GM23338 (cell line): ENCODE measurements around the gene INSL6. TPM values are rescaled to one million over a fixed set of nuclear protein-coding genes. Genes with fewer than 3 reads are reported as not detected.
"Not testable (repeated sequence)": the region's sequence is repeated elsewhere in the genome, so short reads cannot be mapped to it uniquely, and the experiment has no call there.

ENCODE experiments used
- ATAC-seq: fragments of 200-7000 bp; cut with Tn5 transposase; 3 replicates; pipeline ENCODE4 v1.9.1; 2020
- DNase-seq: peaks from one replicate; pipeline ENCODE4 v3.0.0-alpha.2; 2015; ENCODE audit warnings: low spot score
- H2AFZ ChIP-seq: fragments of 200-600 bp; sonication (generic); 2 replicates; pipeline ENCODE4 v1.8.0; 2016; ENCODE audit warnings: antibody characterized with exemption, mild to moderate bottlenecking, moderate library complexity
- H3F3A ChIP-seq: fragments of 200-600 bp; sonication (generic); replicated peaks from 2 replicates; pipeline ENCODE4 v1.8.0; 2017; ENCODE audit warnings: antibody characterized with exemption, mixed run types, low read depth
- H3K27ac ChIP-seq: fragments of 200-600 bp; sonication (generic); 2 replicates; pipeline ENCODE4 v1.6.1; 2016; ENCODE audit warnings: low read depth
- H3K27me3 ChIP-seq: fragments of 200-600 bp; sonication (generic); 2 replicates; pipeline ENCODE4 v1.8.0; 2016; ENCODE audit warnings: mild to moderate bottlenecking, mixed run types, moderate library complexity; ENCODE audit not compliant: insufficient read depth
- H3K36me3 ChIP-seq: fragments of 200-600 bp; sonication (generic); 2 replicates; pipeline ENCODE4 v1.8.0; 2016; ENCODE audit warnings: mild to moderate bottlenecking; ENCODE audit not compliant: insufficient read depth
- H3K4me1 ChIP-seq: fragments of 200-600 bp; sonication (generic); 2 replicates; pipeline ENCODE4 v1.8.0; 2016; ENCODE audit warnings: mild to moderate bottlenecking, moderate library complexity; ENCODE audit not compliant: insufficient read depth
- H3K4me2 ChIP-seq: fragments of 200-600 bp; sonication (generic); 2 replicates; pipeline ENCODE4 v1.7.1; 2017; ENCODE audit warnings: mixed run types
- H3K4me3 ChIP-seq: fragments of 200-600 bp; sonication (generic); 2 replicates; pipeline ENCODE4 v1.6.1; 2016; ENCODE audit warnings: mixed run types
- H3K79me2 ChIP-seq: fragments of 200-600 bp; sonication (generic); replicated peaks from 2 replicates; pipeline ENCODE4 v1.8.0; 2017; ENCODE audit warnings: mild to moderate bottlenecking; ENCODE audit not compliant: insufficient read depth
- H3K9me2 ChIP-seq: fragments of 200-600 bp; sonication (generic); 2 replicates; pipeline ENCODE4 v1.8.0; 2017; ENCODE audit not compliant: insufficient read depth
- H4K20me1 ChIP-seq: fragments of 200-600 bp; sonication (generic); replicated peaks from 2 replicates; pipeline ENCODE4 v1.8.0; 2017; ENCODE audit warnings: mild to moderate bottlenecking; ENCODE audit not compliant: insufficient read depth
- H3K27ac Mint-ChIP-seq: 2 replicates; pipeline ENCODE4 v1.8.0; 2020; ENCODE audit warnings: inconsistent platforms, mild to moderate bottlenecking, moderate library complexity, mixed read lengths
- H3K27me3 Mint-ChIP-seq: 3 replicates; pipeline ENCODE4 v1.8.0; 2022; ENCODE audit warnings: low read depth, mild to moderate bottlenecking, moderate library complexity, mixed read lengths, inconsistent platforms; ENCODE audit not compliant: insufficient read depth, poor library complexity
- H3K36me3 Mint-ChIP-seq: 3 replicates; pipeline ENCODE4 v1.8.0; 2021; ENCODE audit warnings: low read depth, mild to moderate bottlenecking, inconsistent platforms, moderate library complexity, mixed read lengths
- H3K4me1 Mint-ChIP-seq: 3 replicates; pipeline ENCODE4 v1.8.0; 2020; ENCODE audit warnings: mild to moderate bottlenecking, inconsistent platforms, mixed read lengths
- H3K4me3 Mint-ChIP-seq: 3 replicates; pipeline ENCODE4 v1.8.0; 2021; ENCODE audit warnings: moderate library complexity, mild to moderate bottlenecking, inconsistent platforms, mixed read lengths
- H3K9me3 Mint-ChIP-seq: 3 replicates; pipeline ENCODE4 v1.8.0; 2020; ENCODE audit warnings: moderate library complexity, mild to moderate bottlenecking, inconsistent platforms, mixed read lengths
- CREB1 ChIP-seq: fragments of 250-450 bp; sonication (Bioruptor Pico); IDR thresholded peaks from 2 replicates; pipeline ENCODE4 v1.5.0; 2020; ENCODE audit warnings: low read depth, mild to moderate bottlenecking, moderate library complexity
- CTCF ChIP-seq, 2 experiments: fragments of 200-600 bp in 1 of 2; sonication (generic) in 1 of 2; conservative IDR thresholded peaks; 2 replicates each; pipeline versions ENCODE4 v1.5.1 to v1.6.1; 2016 to 2017; ENCODE audit warnings: antibody characterized with exemption in 2 of 2, low read depth in 2 of 2, mild to moderate bottlenecking in 2 of 2, moderate library complexity in 1 of 2
- EZH2 ChIP-seq: fragments of 200-600 bp; sonication (generic); IDR thresholded peaks from one replicate; pipeline ENCODE4 v1.8.0; 2017; ENCODE audit warnings: antibody characterized with exemption, mild to moderate bottlenecking, low read depth; ENCODE audit not compliant: unreplicated experiment
- EZH2phosphoT487 ChIP-seq: fragments of 200-600 bp; sonication (generic); IDR thresholded peaks from one replicate; pipeline ENCODE4 v1.8.1; 2018; ENCODE audit warnings: antibody characterized with exemption; ENCODE audit not compliant: unreplicated experiment
- JUNB ChIP-seq: IDR thresholded peaks from one replicate; pipeline ENCODE4 v1.6.1; 2016; ENCODE audit warnings: antibody characterized with exemption; ENCODE audit not compliant: unreplicated experiment
- NANOG ChIP-seq: IDR thresholded peaks from 2 replicates; pipeline ENCODE4 v1.6.1; 2016; ENCODE audit warnings: antibody characterized with exemption, borderline replicate concordance
- POLR2AphosphoS5 ChIP-seq: IDR thresholded peaks from 2 replicates; pipeline ENCODE4 v1.6.1; 2016; ENCODE audit warnings: antibody characterized with exemption, low read depth
- REST ChIP-seq: IDR thresholded peaks from one replicate; pipeline ENCODE4 v1.6.1; 2018; ENCODE audit warnings: antibody characterized with exemption; ENCODE audit not compliant: unreplicated experiment
- ZNF114 ChIP-seq: fragments of 250-450 bp; sonication (Bioruptor Pico); IDR thresholded peaks from 2 replicates; pipeline ENCODE4 v1.5.0; 2020; ENCODE audit warnings: mild to moderate bottlenecking, moderate library complexity
- ZNF331 ChIP-seq: fragments of 250-450 bp; sonication (Bioruptor Pico); IDR thresholded peaks from 2 replicates; pipeline ENCODE4 v1.5.0; 2020; ENCODE audit warnings: low read depth, mild to moderate bottlenecking, moderate library complexity
- ZNF462 ChIP-seq: fragments of 250-450 bp; sonication (Bioruptor Pico); IDR thresholded peaks from 2 replicates; pipeline ENCODE4 v1.5.0; 2020; ENCODE audit warnings: mild to moderate bottlenecking, moderate library complexity
- polyA plus RNA-seq: library from polyadenylated mRNA; unstranded; fragments of >200 nt; fragmentation: Nextera tagmentation; extraction: Ambion mirVana; gene quantifications from 2 replicates; pipeline ENCODE4 v1.2.1, GENCODE V29; 2016
- total RNA-seq: library from RNA; depleted of rRNA; stranded (reverse); fragments of >200 nt; shearing (Covaris generic); gene quantifications from 2 replicates; pipeline ENCODE4 v1.2.3, GENCODE V29; 2014

INSL6 gene
- total and polyA plus RNA-seq, 2 experiments from 2014 or later = not detected

GRCh38 chr9:5180631-5181030, 4.8 kb downstream of the INSL6 start:
- not testable (repeated sequence) for H3K36me3 Mint-ChIP-seq, H4K20me1 ChIP-seq, ATAC-seq, H3K36me3 ChIP-seq, H3K27ac ChIP-seq, H3K9me2 ChIP-seq, H3K4me2 ChIP-seq, H3K27ac Mint-ChIP-seq, DNase-seq, H3K4me1 Mint-ChIP-seq, H3K4me3 Mint-ChIP-seq, H3K4me1 ChIP-seq, H3F3A ChIP-seq, H3K4me3 ChIP-seq, H2AFZ ChIP-seq, H3K27me3 Mint-ChIP-seq, H3K79me2 ChIP-seq, H3K27me3 ChIP-seq
- peaks cover 21% of the 10 kb centered on the region for H3K9me3 Mint-ChIP-seq

GRCh38 chr9:5178126-5178805, 7.2 kb downstream of the INSL6 start:
- no peak for DNase-seq
- Mint-ChIP-seq H3K27me3 (peaks cover 7% of the 10 kb centered on the region), H3K27ac (no peak overlapping the region), H3K9me3 (peaks cover 21% of the 10 kb centered on the region), H3K4me3 (no peak overlapping the region), H3K4me1 (no peaks in the 10 kb centered on the region; the same call in 2 of the 3 replicates), H3K36me3 (peaks cover 4% of the 10 kb centered on the region; the same call in 2 of the 3 replicates)
- Histone ChIP-seq H3K79me2 (no peaks in the 10 kb centered on the region), H3F3A (no peaks in the 10 kb centered on the region), H3K4me3 (no peak overlapping the region), H2AFZ (no peak overlapping the region), H3K36me3 (no peaks in the 10 kb centered on the region), H3K9me2 (no peaks in the 10 kb centered on the region), H3K4me1 (no peaks in the 10 kb centered on the region), H3K27ac (no peak overlapping the region), H4K20me1 (no peaks in the 10 kb centered on the region), H3K27me3 (no peaks in the 10 kb centered on the region), H3K4me2 (no peak overlapping the region)
- no peak for ATAC-seq
- no peak for TF ChIP-seq CREB1 (CRISPR knock-in tag)
- no peak for TF ChIP-seq EZH2
- TF ChIP-seq ZNF114 (CRISPR knock-in tag) = no peak
- no peak for TF ChIP-seq CTCF (conservative IDR thresholded peaks at IDR 0.05; ENCODE audit: low read depth in 2 of 2)
- no peak for TF ChIP-seq JUNB
- TF ChIP-seq EZH2phosphoT487 = no peak
- no peak for TF ChIP-seq REST
- no peak for TF ChIP-seq ZNF462 (CRISPR knock-in tag)
- no peak for TF ChIP-seq NANOG
- TF ChIP-seq POLR2AphosphoS5 = no peak
- no peak for TF ChIP-seq ZNF331 (CRISPR knock-in tag)
